Right cardiac atrium (tissue), 5 donors: Measurements from ENCODE around the gene SPATA1. TPM values are rescaled to one million over a fixed set of nuclear protein-coding genes. Genes with fewer than 3 reads are reported as not detected.

ENCODE experiments used
- ATAC-seq, 2 donors: fragments of 200-7000 bp; cut with Tn5 transposase; one replicate each; pipeline versions ENCODE4 v1.8.0 to v1.9.1; 2020; ENCODE audit warnings: moderate library complexity in 2 of 2, mild to moderate bottlenecking in 1 of 2
- DNase-seq, 3 donors: peaks; one replicate each; pipeline ENCODE4 v3.0.0-alpha.2; 2020
- H3K27ac ChIP-seq: one replicate; pipeline ENCODE4 v1.5.1; 2013; ENCODE audit warnings: mild to moderate bottlenecking, low read length, control low read depth, moderate library complexity
- H3K27me3 ChIP-seq: one replicate; pipeline ENCODE4 v1.6.1; 2013; ENCODE audit not compliant: control insufficient read depth, insufficient read depth
- H3K4me1 ChIP-seq: one replicate; pipeline ENCODE4 v1.6.1; 2013; ENCODE audit warnings: low read length; ENCODE audit not compliant: control insufficient read depth, insufficient read depth
- H3K4me3 ChIP-seq: one replicate; pipeline ENCODE4 v1.5.1; 2013; ENCODE audit warnings: low read length, control low read depth
- H3K9me3 ChIP-seq: one replicate; pipeline ENCODE4 v1.6.1; 2013; ENCODE audit warnings: low read length; ENCODE audit not compliant: control insufficient read depth
- WGBS: extraction: QIAGEN DNeasy Blood & Tissue Kit; methylation state at CpG from one replicate; pipeline ENCODE4 v1.1.7; 2013; 5-methylcytosine and 5-hydroxymethylcytosine counted together
- intact Hi-C, 4 donors: fragments of 100-400 bp; cut with DNase I; formaldehyde crosslinking; loops; one replicate each; pipeline versions ENCODE4 v1.11.0 to v1.14.0; 2022 to 2023
- polyA plus RNA-seq: library from polyadenylated mRNA; stranded (reverse); fragments of 200-250 nt; gene quantifications from one replicate; pipeline ENCODE4 v1.2.3, GENCODE V29; 2013
- total RNA-seq, 4 donors: library from RNA; stranded (reverse); fragmentation: NEBNext Ultra II Directional; extraction: Animal tissue kit (Norgen Biotek cat#: 25700); gene quantifications; one replicate each; pipeline ENCODE4 v1.2.1, GENCODE V29; 2021
- donor health status: healthy with polysubstance abuse.
- donor health status: DM: no; HTN: yes; CAD: no.
- donor health status: DM: no; HTN: no; CAD: no.
- donor health status: DM: no; HTN: yes; CAD: no; lungs with severe emphysema.
- donor health status: DM: yes; HTN: yes; CAD: no.

SPATA1 gene
- total and polyA plus RNA-seq, 5 donors: 0.57 to 2.5 (median 1.4) TPM

DNA sequence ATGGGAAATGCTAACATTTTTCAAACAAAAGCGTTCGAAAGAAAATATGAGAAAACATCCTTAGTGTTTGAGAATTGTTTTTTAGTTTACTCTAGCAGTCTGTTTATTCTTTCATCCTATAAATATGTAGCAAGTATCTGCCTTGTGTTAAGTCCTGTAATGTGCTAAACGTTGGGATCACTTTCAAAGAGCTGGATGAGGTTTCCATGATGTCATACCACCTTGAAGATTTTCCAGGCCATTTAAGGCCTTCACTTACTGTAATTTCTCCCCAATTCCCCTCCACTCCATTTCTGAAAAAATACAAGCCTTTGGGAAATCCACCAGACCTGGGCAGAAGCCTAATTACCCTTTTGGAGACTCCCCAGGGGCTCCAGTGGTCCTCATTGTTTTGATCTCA, 92.2 kb downstream of the SPATA1 start:
- Histone ChIP-seq H3K27ac (no peak overlapping the region), H3K4me1 (peaks cover 2% of the 10 kb centered on the region), H3K27me3 (no peaks in the 10 kb centered on the region), H3K9me3 (no peaks in the 10 kb centered on the region), H3K4me3 (no peak overlapping the region)
- WGBS: 72% methylated on average over 3 of the region's 3 CpGs
- ATAC-seq (no peak), DNase-seq (no peak)
- intact Hi-C loops: no loop called here

DNA sequence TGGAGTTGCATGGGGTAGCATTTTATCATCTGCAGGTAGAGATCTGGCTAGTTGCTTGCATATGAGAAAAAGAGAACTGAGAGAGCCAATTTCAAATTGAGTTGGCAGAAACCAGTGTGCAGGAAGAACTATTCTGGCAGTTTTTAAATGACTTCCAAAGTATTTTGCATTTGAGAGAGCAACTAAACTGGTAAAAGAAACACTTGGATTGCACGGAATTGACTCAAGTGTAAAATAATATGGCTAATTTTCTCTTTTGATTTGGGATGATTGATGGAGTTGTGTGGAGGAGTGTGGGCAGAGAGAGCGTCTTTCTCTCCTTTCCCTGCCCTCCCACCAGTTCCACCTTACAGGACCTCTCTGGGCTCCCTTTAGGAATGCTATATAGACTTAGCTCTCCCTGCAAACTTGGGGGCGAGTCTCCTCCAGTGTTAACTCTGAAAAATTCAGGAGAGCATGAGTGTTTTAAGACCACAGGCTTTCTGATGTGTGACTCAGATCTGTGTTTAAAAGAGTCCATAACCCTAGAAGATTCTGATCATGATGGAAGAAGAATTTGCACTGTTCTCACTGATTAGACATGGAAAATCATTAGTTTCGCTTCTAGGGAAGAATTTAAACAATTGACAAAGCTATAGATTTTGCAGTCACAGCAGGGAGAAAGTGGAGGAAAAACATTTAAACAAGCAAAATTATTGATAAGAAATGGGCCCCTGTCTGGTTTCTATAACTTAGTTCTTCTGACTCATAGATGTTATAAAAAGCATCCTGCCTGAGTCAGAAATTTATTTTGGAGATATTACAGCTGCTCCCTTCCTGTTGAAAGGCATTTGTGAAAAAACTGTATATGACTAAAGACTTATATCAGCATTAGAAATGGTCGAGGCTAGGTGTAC, 92.9 kb downstream of the SPATA1 start:
- H3K4me1 ChIP-seq: peaks cover 2% of the 10 kb centered on the region
- intact Hi-C loops: no loop called here
- WGBS: 51% methylated on average over 5 of the region's 5 CpGs
- no peak overlapping the region for H3K4me3 ChIP-seq
- peak in 1 of 2 donors; percentile 30 for ATAC-seq
- DNase-seq: no peak
- H3K27me3 ChIP-seq: no peaks in the 10 kb centered on the region
- no peaks in the 10 kb centered on the region for H3K9me3 ChIP-seq
- H3K27ac ChIP-seq: no peak overlapping the region

DNA sequence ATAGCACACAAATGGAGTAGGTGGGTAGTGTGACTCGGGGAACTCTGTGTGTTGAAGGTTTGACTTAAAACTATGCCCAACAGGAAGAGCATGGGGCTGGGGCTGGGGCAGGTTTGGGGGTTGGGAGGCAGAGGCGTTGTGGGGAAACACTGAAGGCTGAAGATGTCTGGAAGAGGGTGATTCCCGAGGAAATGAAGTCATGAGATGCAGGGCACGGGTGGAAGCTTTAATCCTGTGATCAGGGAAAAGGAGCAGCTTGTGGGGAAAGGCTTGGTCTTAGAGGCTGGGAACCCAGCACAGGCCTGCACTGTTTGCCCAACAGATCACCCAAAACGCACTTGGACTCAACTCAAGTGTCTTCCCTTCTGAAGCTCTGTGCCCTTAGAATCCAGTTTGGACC, 94.6 kb downstream of the SPATA1 start:
- 82% methylated on average over 5 of the region's 5 CpGs for WGBS
- ATAC-seq (no peak), DNase-seq (no peak)
- no peaks in the 10 kb centered on the region for H3K9me3 ChIP-seq
- intact Hi-C loops: loop anchor here in 3 of 4 donors (5.0 to 10.0 kb wide), 4 partner anchors 146 to 466 kb away; no protein-coding TSS in a partner anchor
- no peak overlapping the region for H3K27ac ChIP-seq
- no peak overlapping the region for H3K4me3 ChIP-seq
- H3K4me1 ChIP-seq: peaks cover 2% of the 10 kb centered on the region
- no peaks in the 10 kb centered on the region for H3K27me3 ChIP-seq

DNA sequence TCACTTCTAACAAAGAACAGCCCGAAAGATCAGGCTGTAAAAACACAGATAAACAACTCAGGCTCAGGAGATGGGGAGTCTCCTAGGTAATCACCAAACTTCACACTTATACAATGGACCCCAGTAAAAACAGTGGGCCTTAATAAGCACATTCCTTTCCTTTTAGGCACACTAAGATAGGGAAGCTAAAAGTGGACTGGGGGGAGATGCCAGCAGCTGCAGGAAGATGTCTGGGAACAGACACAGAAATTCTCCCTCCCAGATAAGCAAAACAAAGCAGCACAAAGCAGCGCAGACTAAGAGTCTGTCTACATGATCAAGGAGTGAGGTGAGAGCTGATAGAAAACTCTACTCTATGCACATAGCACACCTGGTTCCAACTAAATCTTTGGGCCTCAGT, 97.0 kb downstream of the SPATA1 start:
- no peak overlapping the region for H3K4me3 ChIP-seq
- no peaks in the 10 kb centered on the region for H3K27me3 ChIP-seq
- peak overlapping the region; percentile 79 for H3K27ac ChIP-seq
- intact Hi-C loops: loop anchor here in 3 of 4 donors (5.0 to 10.0 kb wide), 4 partner anchors 148 to 468 kb away; no protein-coding TSS in a partner anchor
- 22% methylated on average over 2 of the region's 2 CpGs for WGBS
- no peaks in the 10 kb centered on the region for H3K9me3 ChIP-seq
- DNase-seq: peak in 1 of 3 donors; percentile 52
- peaks cover 2% of the 10 kb centered on the region for H3K4me1 ChIP-seq
- peak; percentile 59 to 83 for ATAC-seq

DNA sequence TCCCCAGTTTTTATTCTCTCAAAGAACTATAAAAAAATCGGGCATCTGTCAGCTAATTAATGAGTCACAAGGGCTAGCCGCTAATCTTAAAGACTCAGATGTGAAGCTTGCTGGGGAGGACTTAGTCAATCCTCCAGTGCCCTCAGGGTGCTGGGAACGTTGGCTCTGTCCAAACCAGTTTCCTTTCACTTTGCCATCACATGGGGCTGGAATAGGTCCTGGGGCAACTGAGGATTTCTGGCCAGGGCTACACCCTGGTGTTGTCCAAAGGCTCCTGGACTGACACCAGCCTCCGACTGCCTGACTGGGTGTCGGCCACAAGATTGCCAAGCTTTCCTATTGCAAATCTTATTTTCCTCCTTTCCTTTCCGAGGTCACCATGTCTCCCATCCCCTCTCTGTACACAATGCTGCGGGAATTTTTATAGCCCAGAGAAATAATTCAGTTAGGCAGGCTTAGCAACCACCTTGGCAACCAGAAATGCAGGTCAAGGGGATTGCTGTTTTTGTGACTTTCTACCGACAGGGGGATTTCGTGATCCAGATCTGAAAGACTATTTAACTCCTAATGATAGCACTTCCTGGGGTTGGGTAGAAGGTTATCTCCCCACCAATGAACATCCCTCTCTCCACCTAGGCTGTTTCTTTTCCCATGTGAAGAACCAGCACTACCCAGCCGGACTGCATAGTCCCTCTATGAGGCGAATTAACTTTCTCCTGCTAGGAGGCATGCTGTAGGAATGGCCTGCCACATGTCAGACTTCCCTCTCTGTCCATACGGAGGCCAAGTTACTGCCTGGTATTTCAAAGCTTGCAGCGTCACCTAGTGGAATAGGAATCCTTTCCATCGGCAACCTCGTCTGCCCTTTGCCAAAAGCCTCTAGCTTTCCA, 98.0 kb downstream of the SPATA1 start:
- Histone ChIP-seq H3K4me3 (peak overlapping the region; percentile 46), H3K9me3 (no peaks in the 10 kb centered on the region), H3K27ac (peak overlapping the region; percentile 79), H3K27me3 (no peaks in the 10 kb centered on the region), H3K4me1 (peaks cover 2% of the 10 kb centered on the region)
- 31% methylated on average over 15 of the region's 15 CpGs for WGBS
- ATAC-seq (peak; percentile 88), DNase-seq (peak; percentile 59 to 79 (median 73))
- intact Hi-C loops: loop anchor here in 3 of 4 donors (5.0 to 10.0 kb wide), 4 partner anchors 149 to 469 kb away; no protein-coding TSS in a partner anchor

DNA sequence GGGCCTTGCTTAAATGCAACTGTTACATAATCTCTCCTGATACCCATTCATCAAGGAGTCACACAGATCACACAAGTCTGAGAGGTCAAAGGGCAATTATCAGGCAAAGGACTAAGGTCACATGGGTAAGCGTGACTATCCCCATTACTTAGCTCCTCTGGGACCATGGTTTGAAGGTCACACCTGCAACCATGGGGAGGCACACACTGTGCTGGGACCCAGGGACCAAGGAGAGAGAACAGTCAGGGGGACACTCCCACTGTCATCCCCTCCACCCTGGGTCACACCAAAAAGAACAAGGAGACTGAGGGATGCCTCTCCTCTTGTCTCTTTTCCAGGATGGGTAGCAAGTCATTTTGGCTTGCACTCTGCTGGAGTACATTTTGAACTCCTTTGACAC, 99.0 kb downstream of the SPATA1 start:
- no peak for ATAC-seq
- Histone ChIP-seq H3K27me3 (no peaks in the 10 kb centered on the region), H3K4me1 (no peaks in the 10 kb centered on the region), H3K4me3 (no peak overlapping the region), H3K27ac (no peak overlapping the region), H3K9me3 (no peaks in the 10 kb centered on the region)
- no peak for DNase-seq
- WGBS: 96% methylated on average over 1 of the region's 1 CpG
- intact Hi-C loops: loop anchor here in 2 of 4 donors (10.0 kb wide), 3 partner anchors 150 to 470 kb away; no protein-coding TSS in a partner anchor

DNA sequence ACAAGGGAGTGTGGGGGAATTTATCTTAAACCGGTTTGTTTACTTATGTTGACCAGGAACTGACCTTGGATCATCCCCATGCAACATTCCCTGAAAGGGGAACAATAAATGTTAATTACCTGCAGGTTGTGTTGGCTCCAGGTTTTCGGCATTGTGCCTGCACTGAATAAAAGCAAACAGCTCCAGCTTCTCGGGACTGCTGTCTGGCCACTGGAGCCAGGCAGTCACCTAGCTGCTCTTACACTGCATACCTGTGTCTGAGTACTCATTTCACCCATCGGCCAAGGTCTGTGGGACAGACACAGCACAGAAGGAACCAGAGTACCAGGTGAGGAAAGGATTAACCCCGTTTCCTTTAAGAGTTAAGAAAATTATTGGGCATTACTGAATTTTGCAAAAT, 100.8 kb downstream of the SPATA1 start:
- H3K27ac ChIP-seq: no peak overlapping the region
- no peaks in the 10 kb centered on the region for H3K4me1 ChIP-seq
- no peak overlapping the region for H3K4me3 ChIP-seq
- no peak for ATAC-seq
- DNase-seq: no peak
- no peaks in the 10 kb centered on the region for H3K27me3 ChIP-seq
- no peaks in the 10 kb centered on the region for H3K9me3 ChIP-seq
- 87% methylated on average over 5 of the region's 5 CpGs for WGBS
- intact Hi-C loops: loop anchor here in 2 of 4 donors (10.0 kb wide), 3 partner anchors 152 to 472 kb away; no protein-coding TSS in a partner anchor

DNA sequence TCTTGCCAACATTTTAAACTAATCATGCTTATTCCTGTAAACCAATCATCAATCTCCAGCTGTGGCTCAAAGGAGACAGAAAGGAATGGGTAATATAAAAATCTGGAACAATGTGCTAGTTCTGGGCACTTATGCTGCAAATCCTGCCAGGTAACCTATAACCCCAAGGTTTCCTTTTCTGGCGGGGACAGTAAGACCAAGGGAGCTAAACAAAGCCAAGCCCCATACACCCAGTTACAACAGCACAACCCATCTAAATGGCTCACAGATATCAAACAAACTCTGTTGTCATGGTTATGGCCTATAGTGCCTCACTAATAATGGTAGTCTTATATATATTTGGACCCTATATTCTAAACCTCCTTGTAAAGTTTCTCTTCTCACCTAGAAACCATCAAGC, 104.9 kb downstream of the SPATA1 start:
- no peak for DNase-seq
- WGBS: 47% methylated on average over 1 of the region's 1 CpG
- Histone ChIP-seq H3K4me1 (peaks cover 3% of the 10 kb centered on the region), H3K4me3 (no peak overlapping the region), H3K9me3 (no peaks in the 10 kb centered on the region), H3K27ac (no peak overlapping the region), H3K27me3 (no peaks in the 10 kb centered on the region)
- ATAC-seq: no peak
- intact Hi-C loops: no loop called here

DNA sequence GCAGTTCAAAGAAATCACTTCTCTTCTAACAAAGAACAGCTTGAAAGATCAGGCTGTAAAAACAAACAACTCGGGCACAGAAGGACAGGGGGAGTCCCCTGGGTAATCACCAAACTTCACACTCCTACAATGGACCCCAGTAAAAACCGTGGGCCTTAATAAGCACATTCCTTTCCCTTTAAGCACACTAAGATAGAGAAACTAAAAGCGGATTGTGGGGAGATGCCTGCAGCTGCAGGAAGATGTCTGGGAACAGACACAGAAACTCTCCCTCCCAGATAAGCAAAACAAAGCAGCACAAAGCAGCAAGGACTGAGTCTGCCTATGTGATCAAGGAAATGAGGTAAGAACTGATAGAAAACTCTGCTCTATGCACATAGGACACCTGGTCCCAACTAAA, 105.6 kb downstream of the SPATA1 start:
- no peaks in the 10 kb centered on the region for H3K27me3 ChIP-seq
- no peaks in the 10 kb centered on the region for H3K9me3 ChIP-seq
- no peak for DNase-seq
- WGBS: 23% methylated on average over 3 of the region's 3 CpGs
- peaks cover 3% of the 10 kb centered on the region for H3K4me1 ChIP-seq
- no peak overlapping the region for H3K4me3 ChIP-seq
- ATAC-seq: peak; percentile 68 to 85
- intact Hi-C loops: no loop called here
- H3K27ac ChIP-seq: no peak overlapping the region

DNA sequence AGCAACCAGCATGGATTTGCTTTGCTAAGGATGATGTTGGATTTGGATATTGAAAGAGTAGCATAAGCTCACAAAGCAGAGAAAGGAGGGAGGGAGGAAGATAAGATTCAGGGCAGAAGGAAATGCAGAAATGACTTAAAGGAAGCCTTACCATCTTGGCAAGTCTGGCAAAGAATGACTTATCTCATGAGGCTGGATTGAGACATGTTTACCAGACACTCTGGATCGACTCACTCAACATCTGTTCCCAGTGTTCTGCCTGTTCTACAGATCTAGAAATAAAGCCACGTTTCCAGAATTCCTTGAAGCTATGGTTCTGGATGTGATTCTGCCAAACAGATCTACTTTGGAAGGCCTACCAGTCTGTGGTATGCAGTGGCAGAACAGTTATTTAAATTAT, 106.8 kb downstream of the SPATA1 start:
- Histone ChIP-seq H3K4me1 (peaks cover 3% of the 10 kb centered on the region), H3K4me3 (no peak overlapping the region), H3K27me3 (no peaks in the 10 kb centered on the region), H3K27ac (no peak overlapping the region), H3K9me3 (no peaks in the 10 kb centered on the region)
- DNase-seq (no peak), ATAC-seq (no peak)
- intact Hi-C loops: no loop called here
- 62% methylated on average over 2 of the region's 2 CpGs for WGBS

DNA sequence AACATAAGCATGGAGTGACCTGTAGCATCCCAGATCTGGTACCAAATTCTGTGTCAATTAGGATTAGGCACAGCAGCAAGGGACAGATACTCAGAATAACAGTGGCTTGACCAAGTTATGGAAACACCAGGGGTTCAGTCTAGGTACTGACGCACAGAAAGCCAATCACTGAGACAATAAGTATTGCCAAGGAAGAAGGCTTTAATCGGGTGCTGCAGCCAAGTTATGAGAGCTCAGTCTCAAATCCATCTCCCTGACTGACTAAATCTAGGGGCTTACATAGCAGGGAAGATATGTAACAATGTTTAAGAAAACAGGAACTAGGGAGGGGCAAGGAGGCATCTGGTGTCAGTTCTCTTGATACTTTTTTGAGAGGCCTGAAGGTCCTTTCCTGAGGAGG, 107.7 kb downstream of the SPATA1 start:
- intact Hi-C loops: no loop called here
- DNase-seq (no peak), ATAC-seq (no peak)
- Histone ChIP-seq H3K27ac (no peak overlapping the region), H3K9me3 (no peaks in the 10 kb centered on the region), H3K27me3 (no peaks in the 10 kb centered on the region), H3K4me3 (no peak overlapping the region), H3K4me1 (peaks cover 3% of the 10 kb centered on the region)
- 91% methylated on average over 2 of the region's 2 CpGs for WGBS
